Right lobe of liver (tissue), 4 donors: ENCODE measurements around the gene CTU2.

Experiments used
- CTCF ChIP-seq, 4 donors: fragments of 200-600 bp in 3 of 4; fragments of 450-650 bp in 1 of 4; IDR thresholded peaks; one replicate each; pipeline versions ENCODE4 v1.5.1 to v1.8.0; 2016 to 2022; ENCODE audit warnings: antibody characterized with exemption in 4 of 4, mild to moderate bottlenecking in 2 of 4
- POLR2A ChIP-seq: fragments of 450-650 bp; IDR thresholded peaks from one replicate; pipeline ENCODE4 v1.6.1; 2017; ENCODE audit warnings: antibody characterized with exemption, mild to moderate bottlenecking
- donor health status: DM: no; HTN: no; CAD: no.
- donor health status: DM: no; HTN: no; CAD: no.
- donor health status: DM: no; HTN: yes; CAD: no.

- no peak for TF ChIP-seq POLR2A
- TF ChIP-seq CTCF (IDR thresholded peaks at IDR 0.05) = no peak
These were observed 40.2 kb downstream of the CTU2 start for GRCh38 chr16:88746506-88746905.
